Esophagus (tissue), 2 donors: ENCODE data around the gene SNX10. TPM values are rescaled to one million over a fixed set of nuclear protein-coding genes. Genes with fewer than 3 reads are reported as not detected.
A peak's percentile ranks its signal among the peaks of the same experiment; 100 is the strongest.

Source experiments
- H3K27ac ChIP-seq, 2 donors: one replicate each; pipeline ENCODE4 v1.5.1; 2013; ENCODE audit warnings: low read depth in 2 of 2, mild to moderate bottlenecking in 2 of 2, inconsistent platforms in 1 of 2, low read length in 1 of 2, moderate library complexity in 1 of 2
- H3K27me3 ChIP-seq, 2 donors: one replicate each; pipeline ENCODE4 v1.6.1; 2013; ENCODE audit warnings: low read length in 2 of 2, control low read depth in 1 of 2, mild to moderate bottlenecking in 1 of 2; ENCODE audit not compliant: insufficient read depth in 2 of 2, control insufficient read depth in 1 of 2
- H3K36me3 ChIP-seq, 2 donors: one replicate each; pipeline ENCODE4 v1.6.1; 2013; ENCODE audit warnings: low read length in 1 of 2; ENCODE audit not compliant: control insufficient read depth in 2 of 2, insufficient read depth in 2 of 2
- H3K4me1 ChIP-seq, 2 donors: one replicate each; pipeline ENCODE4 v1.6.1; 2013; ENCODE audit warnings: low read length in 1 of 2; ENCODE audit not compliant: control insufficient read depth in 2 of 2, insufficient read depth in 2 of 2
- H3K4me3 ChIP-seq, 2 donors: one replicate each; pipeline ENCODE4 v1.5.1; 2013; ENCODE audit warnings: low read length in 2 of 2, mild to moderate bottlenecking in 2 of 2, low read depth in 1 of 2, moderate library complexity in 1 of 2
- H3K9me3 ChIP-seq, 2 donors: one replicate each; pipeline ENCODE4 v1.6.1; 2013; ENCODE audit warnings: mild to moderate bottlenecking in 2 of 2, low read depth in 1 of 2, low read length in 1 of 2, moderate library complexity in 1 of 2; ENCODE audit not compliant: control insufficient read depth in 2 of 2, insufficient read depth in 1 of 2
- WGBS, 2 donors: extraction: QIAGEN DNeasy Blood & Tissue Kit; methylation state at CpG; one replicate each; pipeline ENCODE4 v1.1.7; 2013; 5-methylcytosine and 5-hydroxymethylcytosine counted together
- polyA plus RNA-seq, 2 donors: library from polyadenylated mRNA; stranded (reverse); fragments of 200-250 nt; gene quantifications; one replicate each; pipeline ENCODE4 v1.2.3, GENCODE V29; 2013
- donor health status: healthy with polysubstance abuse.
- donor health status: Bipolar disorder and iron deficiency.

The SNX10 gene
- polyA plus RNA-seq, 2 donors = 0.44 to 0.61 TPM

DNA sequence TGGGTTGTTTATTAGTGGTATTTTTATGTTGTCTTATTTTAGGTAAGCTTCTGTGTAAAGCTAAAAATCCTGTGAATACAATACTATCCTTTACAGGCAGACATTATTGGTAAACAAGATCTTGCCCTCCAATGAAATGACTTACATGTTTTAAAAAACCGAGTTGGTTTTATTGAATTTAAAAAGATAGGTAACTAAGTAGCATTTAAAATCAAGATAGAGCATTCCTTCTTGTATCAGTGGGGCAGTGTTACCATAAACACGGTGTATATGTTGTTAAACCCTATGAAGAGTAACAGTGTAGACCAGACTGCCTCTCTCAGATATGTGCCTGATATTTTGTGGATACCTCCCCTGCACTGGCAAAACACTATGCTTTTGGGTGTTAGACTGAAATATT is 81.0 kb downstream of the SNX10 start:
- Histone ChIP-seq H3K27ac (no peak overlapping the region), H3K9me3 (no peaks in the 10 kb centered on the region), H3K36me3 (no peaks in the 10 kb centered on the region), H3K4me3 (no peak overlapping the region), H3K4me1 (peaks cover 0 to 14% of the 10 kb centered on the region in 2 donors), H3K27me3 (peaks cover 0 to 8% of the 10 kb centered on the region in 2 donors)
- WGBS, 2 donors = 67 to 79% methylated on average over 2 of the region's 2 CpGs

DNA sequence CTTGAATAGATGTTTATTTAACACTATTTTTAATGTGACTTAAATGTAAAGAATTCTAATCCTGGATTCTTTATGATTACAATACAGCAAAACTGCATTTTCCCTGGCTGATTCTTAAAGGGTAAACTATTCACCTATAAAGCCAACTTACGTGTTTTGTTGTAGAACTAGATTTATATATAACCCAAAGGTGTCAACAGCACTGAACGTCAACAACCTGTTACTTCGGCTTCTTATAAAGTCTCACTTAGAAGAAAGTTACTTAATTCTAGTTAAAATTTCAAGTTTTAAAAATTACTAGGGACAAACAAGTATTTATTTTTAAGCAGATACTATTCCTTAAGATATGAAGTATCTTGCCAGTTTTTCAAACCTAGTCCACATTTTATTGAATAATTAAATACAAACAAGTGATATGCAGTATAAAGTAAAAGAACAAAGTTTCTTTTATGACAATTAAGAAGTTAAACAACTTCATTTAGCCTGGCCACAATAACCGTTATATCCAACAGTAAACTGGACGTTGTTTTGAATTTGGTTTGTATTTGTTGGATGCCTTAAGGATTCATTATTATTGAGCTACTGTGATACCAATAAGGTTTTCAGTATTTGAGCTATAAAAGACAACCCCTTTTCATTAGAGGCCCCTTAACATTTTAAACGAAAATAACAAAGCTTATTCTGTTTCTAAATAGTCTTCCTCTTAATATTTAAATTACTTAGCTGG is 83.1 kb downstream of the SNX10 start:
- Histone ChIP-seq H3K4me1 (peaks cover 0 to 14% of the 10 kb centered on the region in 2 donors), H3K27ac (no peak overlapping the region), H3K9me3 (no peaks in the 10 kb centered on the region), H3K36me3 (no peaks in the 10 kb centered on the region), H3K4me3 (no peak overlapping the region), H3K27me3 (peaks cover 0 to 10% of the 10 kb centered on the region in 2 donors)
- WGBS, 2 donors = 81 to 87% methylated on average over 6 of the region's 6 CpGs

DNA sequence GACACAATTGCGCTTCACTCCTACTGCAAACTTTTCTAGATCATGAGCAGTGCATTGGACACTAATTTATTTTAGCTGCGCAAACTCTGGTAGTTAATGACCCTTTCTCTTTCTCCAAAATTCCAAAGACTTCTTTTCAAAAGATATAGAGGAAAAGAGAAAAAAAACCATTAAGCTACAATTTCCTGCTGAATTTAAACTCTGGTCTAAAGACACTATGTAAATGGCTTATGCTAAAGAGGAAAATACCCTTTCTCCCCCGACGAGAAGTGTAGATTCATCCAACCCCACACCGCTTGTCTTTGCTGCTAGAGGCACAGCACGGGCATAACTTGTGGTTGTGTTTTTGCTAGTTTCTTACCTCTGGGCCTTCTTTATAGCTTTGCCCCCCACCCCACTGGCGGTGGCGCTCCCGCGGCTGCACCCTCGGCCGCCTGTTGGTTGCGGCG is 84.1 kb downstream of the SNX10 start:
- peaks cover 0 to 10% of the 10 kb centered on the region in 2 donors for H3K27me3 ChIP-seq
- peaks cover 0 to 14% of the 10 kb centered on the region in 2 donors for H3K4me1 ChIP-seq
- H3K36me3 ChIP-seq = no peaks in the 10 kb centered on the region
- H3K27ac ChIP-seq = no peak overlapping the region
- H3K9me3 ChIP-seq = no peaks in the 10 kb centered on the region
- 17 to 21% methylated on average over 13 to 14 of the region's 14 CpGs for WGBS, 2 donors
- H3K4me3 ChIP-seq = peak overlapping the region; percentile 30 to 44

DNA sequence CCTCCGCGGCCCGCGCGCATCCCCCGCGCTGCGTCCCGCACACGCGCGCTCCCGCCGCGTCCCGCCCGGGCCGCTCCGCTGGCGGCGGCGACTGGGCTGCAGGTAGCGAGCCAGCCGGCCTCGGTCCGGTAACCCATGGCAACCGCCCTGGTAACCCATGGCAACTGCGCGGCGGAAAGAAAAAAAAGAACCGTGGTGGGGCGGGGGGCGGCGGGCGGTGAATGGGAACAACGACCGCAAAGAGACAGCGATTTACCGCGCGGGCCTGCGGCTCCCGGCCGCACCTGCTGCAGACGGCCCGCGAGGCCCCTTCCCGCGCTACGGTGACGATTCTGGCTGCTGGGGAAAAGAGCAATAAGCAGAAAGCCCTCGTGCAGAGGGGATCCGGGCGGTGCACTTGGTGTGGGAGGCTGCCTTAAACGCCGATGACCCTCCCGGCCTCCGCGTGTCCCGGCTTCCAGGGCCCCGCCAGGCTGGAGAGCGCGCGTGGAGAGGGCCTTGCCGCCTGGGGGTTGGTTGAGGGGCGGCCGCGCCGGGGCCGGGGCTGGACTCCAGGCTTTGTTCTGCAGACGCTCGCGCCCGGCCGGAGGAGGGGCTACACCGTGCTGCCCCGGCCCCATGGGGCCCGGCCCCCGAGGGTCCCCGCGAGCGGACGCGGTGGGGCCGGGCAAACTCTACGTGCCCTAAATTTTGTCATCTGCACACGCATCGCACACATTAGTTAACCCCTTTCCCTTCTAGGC is 84.7 kb downstream of the SNX10 start:
- H3K27ac ChIP-seq = peak overlapping the region in 1 of 2 donors; percentile 31
- peaks cover 0 to 10% of the 10 kb centered on the region in 2 donors for H3K27me3 ChIP-seq
- peak overlapping the region; percentile 30 to 44 for H3K4me3 ChIP-seq
- H3K36me3 ChIP-seq = no peaks in the 10 kb centered on the region
- H3K9me3 ChIP-seq = no peaks in the 10 kb centered on the region
- 3 to 4% methylated on average over 75 to 88 of the region's 88 CpGs for WGBS, 2 donors
- peaks cover 0 to 14% of the 10 kb centered on the region in 2 donors for H3K4me1 ChIP-seq

DNA sequence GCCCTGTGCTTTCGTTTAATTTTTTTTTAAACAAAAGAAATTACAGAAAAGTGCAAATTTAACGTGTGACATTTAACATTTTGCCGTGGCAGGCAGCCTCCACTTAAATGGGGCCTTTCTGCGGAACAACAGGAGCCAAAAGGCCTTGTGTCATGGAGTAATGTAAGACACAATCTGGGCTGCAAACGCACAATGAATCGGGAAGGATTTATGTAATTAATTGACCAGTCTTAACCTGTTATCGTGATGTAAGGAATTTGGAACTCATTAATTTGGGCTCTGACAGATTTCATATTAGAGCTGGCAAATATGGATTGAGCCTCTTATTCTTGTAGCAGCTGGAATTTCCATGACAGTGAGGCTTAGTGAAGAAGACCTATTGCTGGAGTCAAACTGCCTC is 86.4 kb downstream of the SNX10 start:
- WGBS, 2 donors = 48 to 57% methylated on average over 7 of the region's 7 CpGs
- Histone ChIP-seq H3K27ac (no peak overlapping the region), H3K9me3 (no peaks in the 10 kb centered on the region), H3K27me3 (peaks cover 0 to 10% of the 10 kb centered on the region in 2 donors), H3K4me1 (peaks cover 0 to 14% of the 10 kb centered on the region in 2 donors), H3K36me3 (no peaks in the 10 kb centered on the region), H3K4me3 (no peak overlapping the region)

DNA sequence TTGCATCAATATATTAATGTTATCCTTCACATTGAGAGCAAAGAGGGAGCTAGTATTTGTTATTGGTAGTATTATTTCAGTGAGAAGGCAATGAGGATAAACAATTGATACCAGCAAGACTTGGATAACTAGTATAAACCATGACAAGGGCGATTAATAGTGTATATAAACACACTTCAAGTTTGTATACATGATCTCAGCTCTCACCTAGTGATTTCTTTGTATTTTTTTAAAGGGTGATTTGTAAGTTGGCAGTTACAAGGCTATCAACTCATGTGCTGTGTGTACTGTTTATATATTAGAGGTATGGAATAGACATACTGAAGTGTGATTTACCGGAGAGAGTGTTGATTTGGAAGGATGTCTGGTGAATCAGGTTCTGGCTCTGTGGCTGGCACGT is 88.0 kb downstream of the SNX10 start:
- Histone ChIP-seq H3K4me1 (peaks cover 0 to 14% of the 10 kb centered on the region in 2 donors), H3K27ac (no peak overlapping the region), H3K27me3 (peaks cover 4 to 10% of the 10 kb centered on the region in 2 donors), H3K4me3 (no peak overlapping the region), H3K9me3 (no peaks in the 10 kb centered on the region), H3K36me3 (no peaks in the 10 kb centered on the region)
- 38 to 53% methylated on average over 3 of the region's 3 CpGs for WGBS, 2 donors

DNA sequence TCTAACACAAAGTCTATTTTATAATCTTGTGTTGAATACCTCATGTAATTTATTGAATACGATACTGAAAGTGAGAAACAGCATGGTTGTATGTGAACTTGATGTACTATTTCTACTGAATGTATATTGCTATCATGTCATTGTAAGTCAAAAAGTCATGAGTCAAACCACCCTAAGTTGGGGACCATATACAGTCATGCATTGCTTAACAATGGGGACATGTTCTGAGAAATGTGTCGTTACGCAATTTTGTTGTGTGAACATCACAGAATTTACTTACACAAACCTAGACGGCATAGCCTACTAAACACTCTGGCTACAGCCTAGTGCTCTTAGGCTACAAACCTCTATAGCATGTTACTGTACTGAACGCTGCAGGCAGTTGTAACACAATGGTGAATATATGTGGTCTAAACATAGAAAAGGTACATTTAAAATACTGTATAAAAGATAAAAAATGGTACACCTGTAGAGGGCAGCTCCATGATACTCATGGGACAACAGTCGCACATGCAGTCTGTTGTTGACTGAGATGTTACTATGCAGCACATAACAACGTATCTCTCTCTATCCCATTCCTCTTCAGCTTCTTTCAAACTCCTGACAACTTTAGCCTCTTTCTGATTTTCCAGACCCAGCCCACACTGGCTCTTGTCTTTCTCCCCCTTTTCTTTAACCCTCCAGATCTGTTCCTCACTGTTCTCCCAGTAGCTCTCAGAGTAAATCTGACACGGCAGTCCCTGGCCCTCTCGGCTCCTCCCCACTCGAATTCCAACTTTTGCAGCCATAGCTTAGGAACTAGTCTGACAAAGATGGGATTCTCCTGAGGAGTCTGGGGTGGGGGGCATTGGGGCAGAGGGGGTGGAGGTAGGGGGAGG is 90.1 kb downstream of the SNX10 start:
- 81 to 86% methylated on average over 10 of the region's 10 CpGs for WGBS, 2 donors
- no peaks in the 10 kb centered on the region for H3K9me3 ChIP-seq
- no peaks in the 10 kb centered on the region for H3K36me3 ChIP-seq
- H3K4me1 ChIP-seq = peaks cover 0 to 5% of the 10 kb centered on the region in 2 donors
- no peak overlapping the region for H3K4me3 ChIP-seq
- peaks cover 2 to 4% of the 10 kb centered on the region in 2 donors for H3K27me3 ChIP-seq
- H3K27ac ChIP-seq = no peak overlapping the region

DNA sequence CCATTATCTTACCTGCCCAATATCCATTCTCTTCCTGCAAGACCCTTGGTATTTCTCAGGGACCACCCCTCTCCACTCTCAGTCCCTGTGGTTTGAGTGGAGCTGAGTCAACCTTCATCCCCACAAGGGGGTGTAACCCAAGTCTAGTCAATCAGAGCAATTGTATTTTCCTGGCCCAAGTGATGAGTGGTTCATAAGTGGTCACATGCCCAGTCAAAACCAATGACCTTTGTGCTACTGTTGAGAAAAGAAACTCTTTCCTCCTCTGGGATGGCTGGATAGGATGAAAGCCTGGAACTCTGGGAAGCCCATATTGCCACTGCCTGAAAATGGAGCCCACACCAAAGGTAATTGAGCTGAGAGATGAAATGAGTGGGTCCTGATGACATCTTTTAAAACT is 93.6 kb downstream of the SNX10 start:
- Histone ChIP-seq H3K36me3 (no peaks in the 10 kb centered on the region), H3K9me3 (no peaks in the 10 kb centered on the region), H3K4me1 (no peaks in the 10 kb centered on the region), H3K4me3 (no peak overlapping the region), H3K27ac (no peak overlapping the region), H3K27me3 (peaks cover 0 to 8% of the 10 kb centered on the region in 2 donors)

DNA sequence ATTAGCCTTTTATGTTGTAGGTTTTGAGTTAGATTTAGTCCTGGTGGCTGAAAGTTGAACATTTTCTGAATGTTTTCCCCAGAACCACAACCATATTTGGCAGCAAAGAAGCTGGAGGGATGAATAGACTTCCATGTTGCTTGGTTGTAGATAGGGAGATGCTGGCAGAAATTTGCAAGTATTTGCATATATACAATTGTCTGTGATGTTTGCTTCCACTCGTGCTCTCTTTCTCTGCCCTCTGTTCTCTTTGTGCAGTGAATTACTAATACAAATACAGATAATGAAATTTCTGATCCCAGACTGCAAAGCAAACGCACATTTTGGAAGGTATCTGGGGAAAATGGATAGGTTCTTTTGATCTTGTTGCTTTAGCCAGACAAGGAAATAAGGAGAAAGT is 96.1 kb downstream of the SNX10 start:
- 50 to 56% methylated on average over 2 of the region's 2 CpGs for WGBS, 2 donors
- Histone ChIP-seq H3K27ac (no peak overlapping the region), H3K4me1 (no peaks in the 10 kb centered on the region), H3K36me3 (no peaks in the 10 kb centered on the region), H3K4me3 (no peak overlapping the region), H3K27me3 (peaks cover 0 to 8% of the 10 kb centered on the region in 2 donors), H3K9me3 (no peaks in the 10 kb centered on the region)
